ENCODE data around the gene HHAT.

GRCh38 chr1:210686841-210687240 is 358.1 kb downstream of the HHAT start:
- TF ChIP-seq EZH2phosphoT487 (IDR thresholded peaks at IDR 0.05; ENCODE audit: insufficient read depth, low read depth) (no peak), EZH2 (IDR thresholded peaks at IDR 0.05; ENCODE audit: insufficient read depth, poor library complexity, severe bottlenecking) (no peak)

Measured in GM23248 (cell line).